Endothelial cell of umbilical vein (primary cell): Measurements from ENCODE around the gene TRAK1. TPM values are rescaled to one million over a fixed set of nuclear protein-coding genes. Genes with fewer than 3 reads are reported as not detected.

Experiments used
- BruUV-seq: library from RNA; stranded (reverse); fragments of 400-500 nt; replicated peaks from 2 replicates; lab custom pipeline; 2021; lab: Mats Ljungman, UMichigan
- CTCF ChIA-PET: fragments of 300-600, 350-600 bp; sonication (Branson Sonifier 250); formaldehyde crosslinking; loops from one replicate; lab custom pipeline; 2021; ENCODE audit warnings: antibody characterized with exemption, inconsistent platforms; lab: Charles Lee
- POLR2A ChIA-PET: fragments of 300-600, 350-600 bp; sonication (Branson Sonifier 250); formaldehyde crosslinking; loops from one replicate; lab custom pipeline; 2021; ENCODE audit warnings: antibody characterized with exemption, inconsistent platforms; lab: Charles Lee
- DNase-seq: peaks from one replicate; pipeline ENCODE4 v3.0.0-alpha.2; 2011; ENCODE audit warnings: low read depth, low spot score
- FAIRE-seq: peaks from 2 replicates; lab custom pipeline; 2011; peaks lifted over from hg19 to GRCh38; lab: Jason Lieb, UNC
- H2AFZ ChIP-seq: 2 replicates; pipeline ENCODE4 v1.6.0; 2012; ENCODE audit warnings: low read depth, low read length, control low read depth, inconsistent platforms
- H3K27ac ChIP-seq: 2 replicates; pipeline ENCODE4 v1.5.1; 2011; ENCODE audit warnings: low read depth, mild to moderate bottlenecking, control low read depth, low read length, moderate library complexity; ENCODE audit not compliant: insufficient read depth
- H3K27me3 ChIP-seq, 2 experiments: 2 replicates each; pipeline versions ENCODE4 v1.6.0 to v1.6.1; 2011; ENCODE audit warnings: low read length in 2 of 2, mixed read lengths in 1 of 2; ENCODE audit not compliant: control insufficient read depth in 2 of 2, insufficient read depth in 2 of 2
- H3K36me3 ChIP-seq, 2 experiments: 2 replicates in 1 of 2; 3 replicates in 1 of 2; pipeline ENCODE4 v1.5.1; 2011; ENCODE audit warnings: low read length in 2 of 2, mild to moderate bottlenecking in 1 of 2, moderate library complexity in 1 of 2; ENCODE audit not compliant: control insufficient read depth in 2 of 2, insufficient read depth in 2 of 2; ENCODE audit errors: extremely low read depth in 1 of 2
- H3K4me1 ChIP-seq: 3 replicates; pipeline ENCODE4 v1.5.1; 2011; ENCODE audit warnings: mild to moderate bottlenecking, low read length; ENCODE audit not compliant: control insufficient read depth, insufficient read depth; ENCODE audit errors: extremely low read depth
- H3K4me2 ChIP-seq: 2 replicates; pipeline ENCODE4 v1.6.1; 2011; ENCODE audit warnings: low read length, control low read depth, mixed read lengths; ENCODE audit not compliant: insufficient read depth
- H3K4me3 ChIP-seq, 3 experiments: fragments of 200-600 bp in 1 of 3; sonication (generic), shearing (Covaris generic) in 1 of 3; replicated peaks in 1 of 3; 2 replicates each; pipeline ENCODE4 v1.5.1; 2011 to 2016; ENCODE audit warnings: control low read depth in 3 of 3, low read length in 3 of 3, mild to moderate bottlenecking in 2 of 3, inconsistent platforms in 1 of 3, low read depth in 1 of 3, moderate library complexity in 1 of 3; ENCODE audit not compliant: insufficient read depth in 1 of 3
- H3K79me2 ChIP-seq: 2 replicates; pipeline ENCODE4 v1.6.0; 2012; ENCODE audit warnings: low read length, inconsistent platforms; ENCODE audit not compliant: control insufficient read depth, insufficient read depth
- H3K9ac ChIP-seq: replicated peaks from 2 replicates; pipeline ENCODE3; 2011; ENCODE audit warnings: low read length, control low read depth; ENCODE audit not compliant: insufficient read depth; ENCODE audit errors: extremely low read depth
- H3K9me1 ChIP-seq: replicated peaks from 3 replicates; pipeline ENCODE4 v1.6.0; 2011; ENCODE audit warnings: mild to moderate bottlenecking, low read length; ENCODE audit not compliant: control insufficient read depth, insufficient read depth; ENCODE audit errors: extremely low read depth
- H3K9me3 ChIP-seq: replicated peaks from 2 replicates; pipeline ENCODE4 v1.5.1; 2012; ENCODE audit warnings: low read length, inconsistent platforms; ENCODE audit not compliant: control insufficient read depth, insufficient read depth
- H4K20me1 ChIP-seq: replicated peaks from 2 replicates; pipeline ENCODE3; 2011; ENCODE audit warnings: mild to moderate bottlenecking, low read length; ENCODE audit not compliant: control insufficient read depth, insufficient read depth; ENCODE audit errors: extremely low read depth
- EZH2 ChIP-seq: IDR thresholded peaks from 2 replicates; pipeline ENCODE4 v1.6.1; 2012; ENCODE audit warnings: borderline replicate concordance, low read depth, mild to moderate bottlenecking, moderate library complexity, low read length, inconsistent platforms; ENCODE audit not compliant: severe bottlenecking
- FOS ChIP-seq: IDR thresholded peaks from 2 replicates; pipeline ENCODE4 v1.6.1; 2011; ENCODE audit warnings: mild to moderate bottlenecking, low read length, moderate library complexity, borderline replicate concordance; ENCODE audit not compliant: insufficient read depth
- GATA2 ChIP-seq: IDR thresholded peaks from 2 replicates; pipeline ENCODE4 v1.7.0; 2011; ENCODE audit warnings: low read depth, mild to moderate bottlenecking, moderate library complexity, mixed read lengths, low read length; ENCODE audit not compliant: insufficient read length, insufficient read depth
- JUN ChIP-seq: IDR thresholded peaks from 2 replicates; pipeline ENCODE4 v1.6.1; 2011; ENCODE audit warnings: borderline replicate concordance, low read depth; ENCODE audit not compliant: insufficient read length, insufficient read depth
- MYC ChIP-seq: IDR thresholded peaks from one replicate; pipeline ENCODE4 v1.6.1; 2011; ENCODE audit warnings: mild to moderate bottlenecking, low read depth, low read length
- POLR2A ChIP-seq: IDR thresholded peaks from 2 replicates; pipeline ENCODE4 v1.6.1; 2012; ENCODE audit warnings: low read depth, mild to moderate bottlenecking, control low read depth, low read length
- POLR2AphosphoS5 ChIP-seq: IDR thresholded peaks from 2 replicates; pipeline ENCODE4 v1.6.1; 2012; ENCODE audit warnings: low read depth, mild to moderate bottlenecking, control low read depth, low read length, moderate library complexity; ENCODE audit not compliant: insufficient read depth
- dilution Hi-C: fragments of 300-500 bp; cut with MboI; formaldehyde crosslinking; loops from one replicate; pipeline ENCODE4 v1.15.0; 2019; ENCODE audit warnings: low sequenced_read_pairs; ENCODE audit not compliant: extremely low pct_ligation_motif_present
- intact Hi-C: fragments of 100-400 bp; cut with micrococcal nuclease; formaldehyde crosslinking; loops from one replicate; pipeline ENCODE4 v1.10.0; 2022
- polyA plus RNA-seq, 4 experiments: library from polyadenylated mRNA; depleted of rRNA in 3 of 4; stranded (reverse) in 3 of 4; unstranded in 1 of 4; fragments of >200 nt; gene quantifications; 2 replicates each; pipeline versions ENCODE4 v1.2.1 to v1.2.3, GENCODE V29; 2011 to 2012; ENCODE audit warnings: missing spikeins in 1 of 4
- total RNA-seq: library from RNA; stranded (reverse); gene quantifications from 2 replicates; pipeline ENCODE4 v1.2.3, GENCODE V29; 2021
- TF ChIP-seq, protein P1 (sequence below): IDR thresholded peaks from 2 replicates; pipeline ENCODE4 v1.6.1; 2011; ENCODE audit not compliant: insufficient read depth, insufficient read length
- TF ChIP-seq, protein P2 (sequence below), 2 donors: IDR thresholded peaks; 1 replicate in 1 of 2; 2 replicates in 1 of 2; pipeline ENCODE4 v1.5.1; 2011; ENCODE audit warnings: low read length in 2 of 2, mild to moderate bottlenecking in 2 of 2, moderate library complexity in 2 of 2, control low read depth in 1 of 2, inconsistent platforms in 1 of 2, low read depth in 1 of 2; ENCODE audit not compliant: insufficient read depth in 1 of 2; ENCODE audit errors: extremely low read depth in 1 of 2

The TRAK1 gene
- total and polyA plus RNA-seq, 2 donors (not counting 3 experiments of a cell fraction or from before 2014, with no cell fraction given): 38.5 to 59.6 TPM

DNA sequence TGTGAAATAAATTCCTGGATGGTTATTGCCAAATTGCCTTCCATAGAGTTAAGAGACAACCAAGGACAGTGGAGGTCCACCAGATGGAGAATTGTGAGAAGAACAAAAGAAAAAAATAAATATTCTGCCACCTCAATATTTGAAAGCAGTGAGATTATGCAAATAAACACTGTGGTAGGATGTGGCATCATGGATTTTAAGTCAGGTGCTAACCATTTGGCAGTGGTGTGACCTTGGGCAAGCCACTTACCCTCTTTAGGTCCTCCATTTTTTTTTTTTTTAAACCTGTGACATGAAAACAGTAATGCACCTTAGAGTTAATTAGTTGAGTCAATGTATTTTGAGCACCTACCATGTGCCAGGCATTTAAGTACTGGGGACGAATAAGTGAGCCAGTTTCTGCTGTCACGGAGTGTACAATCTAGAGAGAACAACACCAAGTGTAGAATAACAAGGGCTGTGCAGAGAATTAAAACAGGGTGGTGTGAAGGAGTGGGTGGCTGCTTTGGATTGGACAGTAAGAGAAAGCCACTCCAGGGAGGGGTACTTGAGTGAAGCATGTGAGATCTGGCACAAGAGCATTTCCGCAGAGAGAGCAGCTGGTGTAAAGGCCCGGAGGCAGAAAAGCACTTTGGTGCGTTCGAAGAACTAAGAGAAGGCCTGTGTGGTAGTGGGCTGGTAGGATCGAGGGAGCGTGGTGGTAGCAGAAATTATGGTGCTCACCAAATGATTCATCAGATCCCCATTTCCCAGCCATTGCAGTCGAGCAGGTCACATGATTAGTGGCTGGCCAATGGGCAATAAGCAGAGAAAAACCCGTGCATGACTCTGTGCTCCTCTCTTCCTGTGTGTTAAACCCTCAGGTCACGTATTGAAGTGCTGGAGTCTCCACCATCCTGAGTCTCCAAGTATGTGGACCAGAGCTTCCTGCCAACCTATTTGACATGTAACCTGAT, 135.6 kb downstream of the TRAK1 start:
- Histone ChIP-seq H3K36me3 (peaks cover 3 to 20% of the 10 kb centered on the region in 2 experiments), H4K20me1 (no peaks in the 10 kb centered on the region), H3K4me3 (no peak overlapping the region), H3K27me3 (no peaks in the 10 kb centered on the region), H3K4me2 (no peak overlapping the region), H3K9ac (no peak overlapping the region), H3K27ac (no peak overlapping the region), H3K4me1 (no peaks in the 10 kb centered on the region), H3K79me2 (no peaks in the 10 kb centered on the region), H2AFZ (no peak overlapping the region), H3K9me1 (no peaks in the 10 kb centered on the region), H3K9me3 (no peaks in the 10 kb centered on the region)
- CTCF ChIA-PET: interaction anchor here (0.9 kb wide), 1 partner anchor 215 kb away, joined by 3 read pairs; no protein-coding TSS in a partner anchor
- no peak for TF ChIP-seq JUN
- no peak for TF ChIP-seq FOS
- TF ChIP-seq, protein P1, sequence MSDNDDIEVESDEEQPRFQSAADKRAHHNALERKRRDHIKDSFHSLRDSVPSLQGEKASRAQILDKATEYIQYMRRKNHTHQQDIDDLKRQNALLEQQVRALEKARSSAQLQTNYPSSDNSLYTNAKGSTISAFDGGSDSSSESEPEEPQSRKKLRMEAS: no peak
- TF ChIP-seq POLR2AphosphoS5: no peak
- no peak for TF ChIP-seq GATA2
- TF ChIP-seq EZH2: no peak
- no peak for TF ChIP-seq MYC
- TF ChIP-seq, protein P2, sequence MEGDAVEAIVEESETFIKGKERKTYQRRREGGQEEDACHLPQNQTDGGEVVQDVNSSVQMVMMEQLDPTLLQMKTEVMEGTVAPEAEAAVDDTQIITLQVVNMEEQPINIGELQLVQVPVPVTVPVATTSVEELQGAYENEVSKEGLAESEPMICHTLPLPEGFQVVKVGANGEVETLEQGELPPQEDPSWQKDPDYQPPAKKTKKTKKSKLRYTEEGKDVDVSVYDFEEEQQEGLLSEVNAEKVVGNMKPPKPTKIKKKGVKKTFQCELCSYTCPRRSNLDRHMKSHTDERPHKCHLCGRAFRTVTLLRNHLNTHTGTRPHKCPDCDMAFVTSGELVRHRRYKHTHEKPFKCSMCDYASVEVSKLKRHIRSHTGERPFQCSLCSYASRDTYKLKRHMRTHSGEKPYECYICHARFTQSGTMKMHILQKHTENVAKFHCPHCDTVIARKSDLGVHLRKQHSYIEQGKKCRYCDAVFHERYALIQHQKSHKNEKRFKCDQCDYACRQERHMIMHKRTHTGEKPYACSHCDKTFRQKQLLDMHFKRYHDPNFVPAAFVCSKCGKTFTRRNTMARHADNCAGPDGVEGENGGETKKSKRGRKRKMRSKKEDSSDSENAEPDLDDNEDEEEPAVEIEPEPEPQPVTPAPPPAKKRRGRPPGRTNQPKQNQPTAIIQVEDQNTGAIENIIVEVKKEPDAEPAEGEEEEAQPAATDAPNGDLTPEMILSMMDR (IDR thresholded peaks at IDR 0.05; ENCODE audit: extremely low read depth in 1 of 2, insufficient read depth in 1 of 2, low read depth in 1 of 2, low read length in 2 of 2): no peak
- TF ChIP-seq POLR2A: no peak
- POLR2A ChIA-PET: no interaction called here
- FAIRE-seq (peak; percentile 53), DNase-seq (no peak)
- intact Hi-C loops: no loop called here
- dilution Hi-C loops: no loop called here
- no TSS peak for BruUV-seq
